ENCODE measurements around the gene ASAP2.
"Not testable (repeated sequence)": the region's sequence is repeated elsewhere in the genome, so short reads cannot be mapped to it uniquely, and the experiment has no call there.

Gene ASAP2

DNA sequence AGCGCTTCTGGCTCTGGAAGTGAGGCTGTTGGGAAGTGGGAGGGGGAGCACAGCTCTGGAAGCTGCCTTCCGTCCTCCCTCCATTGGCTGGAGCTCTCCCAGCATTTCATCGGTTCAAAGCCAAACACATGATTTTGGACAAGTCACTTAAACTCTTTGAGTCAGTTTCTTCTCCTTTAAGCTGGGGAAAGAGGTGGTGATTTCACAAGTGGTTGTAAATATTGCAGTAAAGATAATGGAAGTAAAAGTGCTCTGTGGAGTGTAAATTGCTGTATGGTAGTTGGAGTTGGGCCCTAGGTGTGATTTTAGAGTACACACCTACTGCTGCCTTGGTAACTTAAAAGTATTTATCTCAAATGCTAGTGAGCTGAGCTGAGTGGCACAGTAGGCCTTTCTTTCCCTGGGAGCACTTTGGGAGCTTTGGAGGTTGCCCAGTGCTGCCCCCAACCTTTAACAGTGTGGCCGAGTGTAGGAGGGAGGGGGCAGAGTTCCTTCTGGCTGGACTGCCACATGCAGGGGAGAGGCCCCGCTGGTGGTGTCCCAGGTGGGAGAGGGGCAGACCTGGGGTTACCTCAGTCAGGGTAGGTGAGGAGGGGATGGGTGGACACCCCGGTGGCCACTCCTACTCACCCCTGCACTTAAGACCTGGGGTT is 54.7 kb downstream of the ASAP2 start:
- ChIA-PET POLR2A (interaction anchor here (1.2 kb wide), 1 partner anchor 26 kb away, joined by 3 read pairs; no protein-coding TSS in a partner anchor), CTCF (interaction anchor here (1.1 kb wide), 1 partner anchor 13 kb away, joined by 3 read pairs; no protein-coding TSS in a partner anchor)
- H3K4me3 ChIP-seq (ENCODE audit: low read depth, low read length): no peak overlapping the region
- DNase-seq (ENCODE audit: low read depth, low spot score): no peak
- TF ChIP-seq, protein P1, sequence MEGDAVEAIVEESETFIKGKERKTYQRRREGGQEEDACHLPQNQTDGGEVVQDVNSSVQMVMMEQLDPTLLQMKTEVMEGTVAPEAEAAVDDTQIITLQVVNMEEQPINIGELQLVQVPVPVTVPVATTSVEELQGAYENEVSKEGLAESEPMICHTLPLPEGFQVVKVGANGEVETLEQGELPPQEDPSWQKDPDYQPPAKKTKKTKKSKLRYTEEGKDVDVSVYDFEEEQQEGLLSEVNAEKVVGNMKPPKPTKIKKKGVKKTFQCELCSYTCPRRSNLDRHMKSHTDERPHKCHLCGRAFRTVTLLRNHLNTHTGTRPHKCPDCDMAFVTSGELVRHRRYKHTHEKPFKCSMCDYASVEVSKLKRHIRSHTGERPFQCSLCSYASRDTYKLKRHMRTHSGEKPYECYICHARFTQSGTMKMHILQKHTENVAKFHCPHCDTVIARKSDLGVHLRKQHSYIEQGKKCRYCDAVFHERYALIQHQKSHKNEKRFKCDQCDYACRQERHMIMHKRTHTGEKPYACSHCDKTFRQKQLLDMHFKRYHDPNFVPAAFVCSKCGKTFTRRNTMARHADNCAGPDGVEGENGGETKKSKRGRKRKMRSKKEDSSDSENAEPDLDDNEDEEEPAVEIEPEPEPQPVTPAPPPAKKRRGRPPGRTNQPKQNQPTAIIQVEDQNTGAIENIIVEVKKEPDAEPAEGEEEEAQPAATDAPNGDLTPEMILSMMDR (IDR thresholded peaks at IDR 0.05; ENCODE audit: insufficient read depth, low read length, missing control alignments): no peak

GRCh38 chr2:9262671-9263171 is 56.1 kb downstream of the ASAP2 start:
- DNase-seq (ENCODE audit: low read depth, low spot score): no peak
- ChIA-PET CTCF (interaction anchor here (1.0 kb wide), 1 partner anchor 12 kb away, joined by 4 read pairs; no protein-coding TSS in a partner anchor), POLR2A (interaction anchor here (1.2 kb wide), 1 partner anchor 13 kb away, joined by 4 read pairs; no protein-coding TSS in a partner anchor)
- H3K4me3 ChIP-seq (ENCODE audit: low read depth, low read length): no peak overlapping the region
- TF ChIP-seq, protein P1 (IDR thresholded peaks at IDR 0.05; ENCODE audit: insufficient read depth, low read length, missing control alignments): no peak

- CTCF ChIA-PET: interaction anchor here (1.0 kb wide), 2 partner anchors 12 to 120 kb away, joined by 4 read pairs; no protein-coding TSS in a partner anchor
- H3K4me3 ChIP-seq (ENCODE audit: low read depth, low read length): no peak overlapping the region
- no peak for DNase-seq (ENCODE audit: low read depth, low spot score)
- TF ChIP-seq, protein P1 (IDR thresholded peaks at IDR 0.05; ENCODE audit: insufficient read depth, low read length, missing control alignments): no peak
- POLR2A ChIA-PET: interaction anchor here (0.6 to 1.2 kb wide), 2 partner anchors 13 to 160 kb away, joined by 3 to 4 read pairs; partner anchors contain the start of genes CPSF3 and ITGB1BP1
Measured at GRCh38 chr2:9263428-9263827, 56.8 kb downstream of the ASAP2 start.

GRCh38 chr2:9264301-9264700 is 57.7 kb downstream of the ASAP2 start:
- H3K4me3 ChIP-seq (ENCODE audit: low read depth, low read length): no peak overlapping the region
- ChIA-PET CTCF (interaction anchor here (1.0 to 1.6 kb wide), 2 partner anchors 9 to 121 kb away, joined by 4 read pairs; no protein-coding TSS in a partner anchor), POLR2A (no interaction called here)
- DNase-seq (ENCODE audit: low read depth, low spot score): no peak
- TF ChIP-seq, protein P1 (IDR thresholded peaks at IDR 0.05; ENCODE audit: insufficient read depth, low read length, missing control alignments): no peak

- H3K4me3 ChIP-seq (ENCODE audit: low read depth, low read length): no peak overlapping the region
- DNase-seq (ENCODE audit: low read depth, low spot score): no peak
- CTCF ChIA-PET: interaction anchor here (1.1 to 2.1 kb wide), 3 partner anchors 10 to 56 kb away, joined by 3 to 5 read pairs (median 5); no protein-coding TSS in a partner anchor
- TF ChIP-seq, protein P1 (IDR thresholded peaks at IDR 0.05; ENCODE audit: insufficient read depth, low read length, missing control alignments): no peak
- POLR2A ChIA-PET: no interaction called here
Measured at GRCh38 chr2:9266711-9267110, 60.1 kb downstream of the ASAP2 start.

- CTCF ChIA-PET: interaction anchor here (1.2 to 2.1 kb wide), 3 partner anchors 11 to 104 kb away, joined by 3 to 5 read pairs (median 5); no protein-coding TSS in a partner anchor
- POLR2A ChIA-PET; DNase-seq (ENCODE audit: low read depth, low spot score); H3K4me3 ChIP-seq (ENCODE audit: low read depth, low read length): not testable (repeated sequence)
Measured at GRCh38 chr2:9267286-9267685, 60.7 kb downstream of the ASAP2 start.
